Mesenchymal stem cell (in vitro differentiated cells and primary cell): ENCODE results near the gene KRT39.

Experiments used
- DNase-seq: peaks from one replicate; pipeline ENCODE4 v3.0.0-alpha.2; 2013
- H2AFZ ChIP-seq: one replicate; pipeline ENCODE4 v1.6.1; 2013; ENCODE audit warnings: low read depth, mild to moderate bottlenecking, control low read depth, inconsistent platforms, low read length, moderate library complexity
- H2AK5ac ChIP-seq: 2 replicates; pipeline ENCODE4 v1.6.1; 2013; ENCODE audit warnings: low read length, moderate library complexity, mild to moderate bottlenecking, inconsistent platforms; ENCODE audit not compliant: severe bottlenecking
- H2BK120ac ChIP-seq: one replicate; pipeline ENCODE4 v1.6.1; 2013; ENCODE audit warnings: low read depth, mild to moderate bottlenecking, inconsistent platforms, low read length, moderate library complexity
- H2BK12ac ChIP-seq, 2 experiments: one replicate each; pipeline ENCODE4 v1.6.1; 2013; ENCODE audit warnings: inconsistent platforms in 2 of 2, low read length in 2 of 2, mild to moderate bottlenecking in 2 of 2, moderate library complexity in 2 of 2, control low read depth in 1 of 2
- H2BK15ac ChIP-seq: one replicate; pipeline ENCODE4 v1.6.1; 2013; ENCODE audit warnings: mild to moderate bottlenecking, low read depth, inconsistent platforms; ENCODE audit not compliant: poor library complexity, severe bottlenecking
- H2BK5ac ChIP-seq: 2 replicates; pipeline ENCODE4 v1.6.1; 2013; ENCODE audit warnings: low read depth, mild to moderate bottlenecking, low read length, control low read depth, inconsistent platforms; ENCODE audit not compliant: poor library complexity, severe bottlenecking
- H3K14ac ChIP-seq, 2 experiments: one replicate each; pipeline ENCODE4 v1.6.1; 2013; ENCODE audit warnings: inconsistent platforms in 2 of 2, low read length in 2 of 2, control low read depth in 1 of 2, mild to moderate bottlenecking in 1 of 2, moderate library complexity in 1 of 2
- H3K18ac ChIP-seq, 2 experiments: one replicate each; pipeline ENCODE4 v1.6.1; 2013; ENCODE audit warnings: inconsistent platforms in 2 of 2, low read length in 2 of 2, control low read depth in 1 of 2, low read depth in 1 of 2, mild to moderate bottlenecking in 1 of 2
- H3K23ac ChIP-seq, 2 experiments: one replicate each; pipeline ENCODE4 v1.6.1; 2013; ENCODE audit warnings: inconsistent platforms in 2 of 2, low read length in 2 of 2, mild to moderate bottlenecking in 2 of 2, moderate library complexity in 2 of 2, control low read depth in 1 of 2
- H3K27ac ChIP-seq: 2 replicates; pipeline ENCODE4 v1.5.1; 2013; ENCODE audit warnings: mild to moderate bottlenecking, moderate library complexity, low read length, control low read depth, inconsistent platforms; ENCODE audit not compliant: poor library complexity, severe bottlenecking
- H3K27me3 ChIP-seq, 2 experiments: 2 replicates each; pipeline versions ENCODE4 v1.6.1 to v1.7.0; 2013; ENCODE audit warnings: low read length in 2 of 2, mild to moderate bottlenecking in 2 of 2, moderate library complexity in 2 of 2, control low read depth in 1 of 2, inconsistent platforms in 1 of 2; ENCODE audit not compliant: control insufficient read depth in 1 of 2, insufficient read depth in 1 of 2
- H3K36me3 ChIP-seq, 2 experiments: 2 replicates each; pipeline versions ENCODE4 v1.6.1 to v1.7.0; 2013; ENCODE audit warnings: low read length in 2 of 2, control low read depth in 1 of 2, inconsistent platforms in 1 of 2, low read depth in 1 of 2, mild to moderate bottlenecking in 1 of 2; ENCODE audit not compliant: insufficient read depth in 2 of 2, control insufficient read depth in 1 of 2
- H3K4ac ChIP-seq, 2 experiments: one replicate each; pipeline ENCODE4 v1.6.1; 2013; ENCODE audit warnings: inconsistent platforms in 2 of 2, low read length in 2 of 2, mild to moderate bottlenecking in 2 of 2, moderate library complexity in 2 of 2, control low read depth in 1 of 2, low read depth in 1 of 2
- H3K4me1 ChIP-seq: 2 replicates; pipeline ENCODE4 v1.6.1; 2013; ENCODE audit warnings: low read depth, low read length, control low read depth; ENCODE audit not compliant: control insufficient read depth, insufficient read depth
- H3K4me2 ChIP-seq: 2 replicates; pipeline ENCODE4 v1.6.1; 2013; ENCODE audit warnings: low read length, mild to moderate bottlenecking, inconsistent platforms; ENCODE audit not compliant: poor library complexity, severe bottlenecking
- H3K4me3 ChIP-seq, 2 experiments: 2 replicates each; pipeline versions ENCODE4 v1.5.1 to v1.7.0; 2013; ENCODE audit warnings: low read length in 2 of 2, mild to moderate bottlenecking in 2 of 2, control low read depth in 1 of 2, low read depth in 1 of 2; ENCODE audit not compliant: insufficient read depth in 1 of 2
- H3K79me1 ChIP-seq: replicated peaks from 2 replicates; pipeline ENCODE4 v1.6.1; 2013; ENCODE audit warnings: mild to moderate bottlenecking, control low read depth, low read length, inconsistent platforms; ENCODE audit not compliant: poor library complexity, severe bottlenecking
- H3K9ac ChIP-seq: 2 replicates; pipeline ENCODE4 v1.7.0; 2013; ENCODE audit warnings: mild to moderate bottlenecking, low read length, moderate library complexity
- H3K9me3 ChIP-seq: 2 replicates; pipeline ENCODE4 v1.7.0; 2013; ENCODE audit warnings: mild to moderate bottlenecking, low read length; ENCODE audit not compliant: control insufficient read depth
- H4K8ac ChIP-seq: one replicate; pipeline ENCODE4 v1.6.1; 2013; ENCODE audit warnings: inconsistent platforms, mild to moderate bottlenecking, low read length, moderate library complexity
- H4K91ac ChIP-seq: one replicate; pipeline ENCODE4 v1.6.1; 2013; ENCODE audit warnings: mild to moderate bottlenecking, low read length, inconsistent platforms
- WGBS: methylation state at CpG from one replicate; pipeline ENCODE4 v1.1.7; 2013; ENCODE audit warnings: mixed read lengths; 5-methylcytosine and 5-hydroxymethylcytosine counted together

KRT39 gene

GRCh38 chr17:40936976-40937375 lies 29.8 kb downstream of the KRT39 start:
- DNase-seq, result no peak
- no peak overlapping the region for H3K4me2 ChIP-seq

GRCh38 chr17:40936437-40936971 lies 30.2 kb downstream of the KRT39 start:
- Histone ChIP-seq H4K91ac (no peak overlapping the region), H3K79me1 (no peaks in the 10 kb centered on the region), H2AK5ac (peak overlapping the region; percentile 67), H3K4me1 (peaks cover 3% of the 10 kb centered on the region), H2BK12ac (no peak overlapping the region), H3K4ac (no peak overlapping the region), H4K8ac (no peak overlapping the region), H2BK15ac (no peak overlapping the region), H3K9me3 (no peaks in the 10 kb centered on the region), H3K27me3 (no peaks in the 10 kb centered on the region), H2AFZ (no peak overlapping the region), H3K4me2 (no peak overlapping the region), H3K27ac (no peak overlapping the region), H3K9ac (no peak overlapping the region), H2BK120ac (no peak overlapping the region), H3K23ac (no peak overlapping the region), H3K4me3 (no peak overlapping the region), H3K36me3 (no peaks in the 10 kb centered on the region), H3K18ac (no peak overlapping the region), H3K14ac (no peak overlapping the region), H2BK5ac (no peak overlapping the region)
- no peak for DNase-seq
- 88% methylated on average over 18 of the region's 19 CpGs for WGBS

More at GRCh38 chr17:40936976-40937375, 29.8 kb downstream of the KRT39 start:
- H2AK5ac ChIP-seq, result no peak overlapping the region
- no peak overlapping the region for H3K23ac ChIP-seq
- H3K27me3 ChIP-seq, result no peaks in the 10 kb centered on the region
- no peak overlapping the region for H3K27ac ChIP-seq
- no peak overlapping the region for H2BK120ac ChIP-seq
- H2BK5ac ChIP-seq, result no peak overlapping the region
- no peak overlapping the region for H4K91ac ChIP-seq
- H3K9me3 ChIP-seq, result no peaks in the 10 kb centered on the region
- H3K4ac ChIP-seq, result no peak overlapping the region
- H3K4me3 ChIP-seq, result no peak overlapping the region
- no peaks in the 10 kb centered on the region for H3K36me3 ChIP-seq
- H3K14ac ChIP-seq, result no peak overlapping the region
- no peak overlapping the region for H3K9ac ChIP-seq
- no peak overlapping the region for H4K8ac ChIP-seq
- H2BK15ac ChIP-seq, result no peak overlapping the region
- no peak overlapping the region for H3K18ac ChIP-seq
- H3K4me1 ChIP-seq, result peaks cover 3% of the 10 kb centered on the region
- H2BK12ac ChIP-seq, result no peak overlapping the region
- 80% methylated on average over 3 of the region's 5 CpGs for WGBS
- no peaks in the 10 kb centered on the region for H3K79me1 ChIP-seq
- H2AFZ ChIP-seq, result no peak overlapping the region

- Histone ChIP-seq H4K91ac (no peak overlapping the region), H2BK5ac (no peak overlapping the region), H3K4me3 (no peak overlapping the region), H3K9me3 (no peaks in the 10 kb centered on the region), H2BK12ac (no peak overlapping the region), H2AK5ac (no peak overlapping the region), H3K14ac (no peak overlapping the region), H3K4me1 (peaks cover 3% of the 10 kb centered on the region), H3K23ac (no peak overlapping the region), H2BK120ac (no peak overlapping the region), H3K4ac (no peak overlapping the region), H3K79me1 (no peaks in the 10 kb centered on the region), H4K8ac (no peak overlapping the region), H3K18ac (no peak overlapping the region), H3K9ac (no peak overlapping the region), H3K27ac (no peak overlapping the region), H2BK15ac (no peak overlapping the region), H3K4me2 (no peak overlapping the region), H3K27me3 (no peaks in the 10 kb centered on the region), H2AFZ (no peak overlapping the region), H3K36me3 (no peaks in the 10 kb centered on the region)
- DNase-seq, result peak; percentile 31
- 94% methylated on average over 3 of the region's 3 CpGs for WGBS
These were observed 31.1 kb downstream of the KRT39 start for GRCh38 chr17:40935624-40936023.

GRCh38 chr17:40932608-40933007 lies 34.1 kb downstream of the KRT39 start:
- H2AFZ ChIP-seq, result no peak overlapping the region
- peak overlapping the region; percentile 89 for H3K27ac ChIP-seq
- WGBS, result no CpG with 5 or more reads among the region's 2 CpGs
- H3K14ac ChIP-seq, result no peak overlapping the region
- no peaks in the 10 kb centered on the region for H3K27me3 ChIP-seq
- H3K36me3 ChIP-seq, result no peaks in the 10 kb centered on the region
- H2BK120ac ChIP-seq, result no peak overlapping the region
- H4K91ac ChIP-seq, result no peak overlapping the region
- H3K4me2 ChIP-seq, result no peak overlapping the region
- H2AK5ac ChIP-seq, result no peak overlapping the region
- no peak overlapping the region for H3K23ac ChIP-seq
- DNase-seq, result no peak
- H3K4ac ChIP-seq, result no peak overlapping the region
- no peak overlapping the region for H3K9ac ChIP-seq
- H2BK5ac ChIP-seq, result no peak overlapping the region
- no peak overlapping the region for H2BK15ac ChIP-seq
- no peak overlapping the region for H4K8ac ChIP-seq
- peaks cover 3% of the 10 kb centered on the region for H3K4me1 ChIP-seq
- no peaks in the 10 kb centered on the region for H3K79me1 ChIP-seq
- no peaks in the 10 kb centered on the region for H3K9me3 ChIP-seq
- H2BK12ac ChIP-seq, result no peak overlapping the region
- H3K18ac ChIP-seq, result no peak overlapping the region
- H3K4me3 ChIP-seq, result no peak overlapping the region
